ENCODE results near the gene NECTIN2. TPM values are rescaled to one million over a fixed set of nuclear protein-coding genes. Genes with fewer than 3 reads are reported as not detected.

Gene NECTIN2
- total RNA-seq, 1 donor from 2014 or later, result 302 TPM

GRCh38 chr19:44819246-44819832 is 26.8 kb upstream of the NECTIN2 start:
- Mint-ChIP-seq H3K4me1 (ENCODE audit: low read depth, unreplicated experiment) (no peaks in the 10 kb centered on the region), H3K9me3 (ENCODE audit: unreplicated experiment) (peaks cover 2% of the 10 kb centered on the region), H3K27me3 (ENCODE audit: low read depth, unreplicated experiment) (peaks cover 23% of the 10 kb centered on the region), H3K4me3 (ENCODE audit: unreplicated experiment) (no peak overlapping the region), H3K27ac (ENCODE audit: unreplicated experiment) (no peak overlapping the region), H3K36me3 (ENCODE audit: low read depth, unreplicated experiment) (peaks cover 2% of the 10 kb centered on the region)
- Histone ChIP-seq H3K9me3 (ENCODE audit: insufficient read depth, low read depth, low read length) (no peaks in the 10 kb centered on the region), H3K79me2 (ENCODE audit: insufficient read depth, low read length) (no peaks in the 10 kb centered on the region), H3K9ac (ENCODE audit: low read length) (no peak overlapping the region), H3K4me2 (ENCODE audit: low read length) (no peak overlapping the region), H3K4me1 (ENCODE audit: insufficient read depth, low read length) (no peaks in the 10 kb centered on the region), H3K4me3 (ENCODE audit: insufficient read depth, low read depth, low read length) (no peak overlapping the region), H3K27ac (ENCODE audit: low read depth, low read length) (no peak overlapping the region), H3K27me3 (ENCODE audit: insufficient read depth, low read length) (no peaks in the 10 kb centered on the region), H4K20me1 (ENCODE audit: insufficient read depth, low read length) (no peaks in the 10 kb centered on the region), H3K36me3 (ENCODE audit: insufficient read depth, low read length) (no peaks in the 10 kb centered on the region), H2AFZ (ENCODE audit: low read depth, low read length) (no peak overlapping the region)
- DNase-seq (ENCODE audit: low read depth), result no peak
- TF ChIP-seq EZH2 (IDR thresholded peaks at IDR 0.05; ENCODE audit: insufficient read depth, low read length) (no peak), CTCF (IDR thresholded peaks at IDR 0.05; ENCODE audit: insufficient read depth, low read depth, low read length) (no peak)
- FAIRE-seq, result no peak

- Histone ChIP-seq H3K4me2 (ENCODE audit: low read length) (no peak overlapping the region), H3K36me3 (ENCODE audit: insufficient read depth, low read length) (no peaks in the 10 kb centered on the region), H2AFZ (ENCODE audit: low read depth, low read length) (no peak overlapping the region), H3K79me2 (ENCODE audit: insufficient read depth, low read length) (no peaks in the 10 kb centered on the region), H3K4me1 (ENCODE audit: insufficient read depth, low read length) (no peaks in the 10 kb centered on the region), H3K4me3 (ENCODE audit: insufficient read depth, low read depth, low read length) (no peak overlapping the region), H3K9me3 (ENCODE audit: insufficient read depth, low read depth, low read length) (no peaks in the 10 kb centered on the region), H4K20me1 (ENCODE audit: insufficient read depth, low read length) (no peaks in the 10 kb centered on the region), H3K27ac (ENCODE audit: low read depth, low read length) (no peak overlapping the region), H3K9ac (ENCODE audit: low read length) (no peak overlapping the region), H3K27me3 (ENCODE audit: insufficient read depth, low read length) (peaks cover 2% of the 10 kb centered on the region)
- no peak overlapping the region for H3K4me3 Mint-ChIP-seq (ENCODE audit: unreplicated experiment)
- peaks cover 2% of the 10 kb centered on the region for H3K9me3 Mint-ChIP-seq (ENCODE audit: unreplicated experiment)
- peaks cover 30% of the 10 kb centered on the region for H3K27me3 Mint-ChIP-seq (ENCODE audit: low read depth, unreplicated experiment)
- TF ChIP-seq EZH2 (IDR thresholded peaks at IDR 0.05; ENCODE audit: insufficient read depth, low read length), result no peak
- no peak for TF ChIP-seq CTCF (IDR thresholded peaks at IDR 0.05; ENCODE audit: insufficient read depth, low read depth, low read length)
- FAIRE-seq, result no peak
- no peaks in the 10 kb centered on the region for H3K4me1 Mint-ChIP-seq (ENCODE audit: low read depth, unreplicated experiment)
- no peak overlapping the region for H3K27ac Mint-ChIP-seq (ENCODE audit: unreplicated experiment)
- no peak for DNase-seq (ENCODE audit: low read depth)
- H3K36me3 Mint-ChIP-seq (ENCODE audit: low read depth, unreplicated experiment), result peaks cover 2% of the 10 kb centered on the region
Observed at GRCh38 chr19:44820648-44821609, 25.2 kb upstream of the NECTIN2 start.

All from astrocyte (in vitro differentiated cells and primary cell).